GM18873 (cell line): ENCODE results near the gene ZNF408.
"Not testable (repeated sequence)": the region's sequence is repeated elsewhere in the genome, so short reads cannot be mapped to it uniquely, and the experiment has no call there.

ENCODE experiments used
- ATAC-seq: cut with Tn5 transposase; IDR thresholded peaks from one replicate; pipeline ENCODE4 v1.9.1; 2021; ENCODE audit warnings: mild to moderate bottlenecking, moderate library complexity, moderate number of reproducible peaks; ENCODE audit not compliant: unreplicated experiment, low FRiP score

The ZNF408 gene

DNA sequence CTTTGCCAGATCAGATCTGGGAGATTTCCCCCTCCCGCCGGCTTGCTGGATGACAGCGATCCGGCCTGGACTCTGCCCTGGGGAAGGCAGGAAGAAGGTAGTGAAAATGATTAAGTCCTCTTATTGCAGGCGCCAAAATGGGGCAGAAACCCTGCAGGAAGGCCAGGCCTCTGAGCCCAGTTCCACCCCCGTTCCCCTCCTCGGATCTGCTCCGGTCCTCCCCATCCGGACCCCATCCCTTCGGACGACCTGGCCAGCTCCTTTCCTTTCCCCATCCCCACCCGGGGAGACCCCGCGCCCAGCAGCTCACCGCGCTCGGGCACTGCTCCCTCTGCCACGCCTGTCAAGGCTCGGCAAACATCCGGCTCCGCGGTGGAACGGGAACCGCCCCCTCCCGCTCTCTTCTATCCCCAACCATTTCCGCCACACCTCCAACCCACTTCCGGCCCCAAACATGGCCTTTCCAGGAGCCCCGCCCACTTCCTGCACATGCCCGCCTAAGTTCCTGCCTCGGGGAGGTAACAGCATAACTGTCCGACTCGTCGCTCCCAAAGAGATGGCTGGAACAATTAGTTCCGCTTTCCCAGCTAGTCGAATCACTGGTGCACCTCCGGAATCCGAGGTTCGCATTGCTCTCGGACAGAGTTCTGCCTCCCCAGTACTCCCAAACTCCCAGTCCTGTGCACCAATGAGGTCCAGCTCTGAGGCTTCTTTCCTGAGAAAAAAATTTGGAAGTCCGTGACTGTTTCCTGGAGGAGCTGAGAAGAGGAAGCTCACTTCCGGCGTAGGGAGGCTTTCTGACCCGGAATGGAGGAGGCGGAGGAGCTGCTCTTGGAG, at the start of gene ZNF408, which contains the start of gene ARHGAP1:
Gene ZNF408 (plus strand): TSS at position 791 of the 837 bp plus-strand sequence. CDS start 17 bp downstream, at position 808.
Gene ARHGAP1 (minus strand): TSS at position 379 of the 837 bp plus-strand sequence. CDS start 4,512 bp downstream, outside the sequence.
- peak; percentile 78 for ATAC-seq

DNA sequence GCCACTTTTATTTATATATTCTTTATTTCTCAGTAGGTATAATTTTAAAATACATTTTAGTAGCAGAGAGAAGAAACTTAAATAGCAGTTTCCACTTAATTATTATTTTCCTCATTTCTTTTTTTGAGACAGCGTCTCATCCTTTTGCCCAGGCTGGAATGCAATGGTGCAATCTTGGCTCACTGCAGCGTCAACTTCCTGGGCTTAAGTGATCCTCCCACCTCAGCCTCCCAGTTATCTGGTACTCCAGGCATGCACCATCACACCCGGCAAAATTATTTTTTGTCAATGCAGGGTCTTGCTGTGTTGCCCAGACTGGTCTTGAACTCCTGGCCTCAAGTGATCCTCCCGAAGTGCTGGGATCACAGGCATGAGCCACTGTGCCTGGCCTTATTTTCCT, 45.2 kb upstream of the ZNF408 start:
- ATAC-seq: no peak

- ATAC-seq: no peak
These were observed 43.6 kb upstream of the ZNF408 start for GRCh38 chr11:46657186-46657585.

DNA sequence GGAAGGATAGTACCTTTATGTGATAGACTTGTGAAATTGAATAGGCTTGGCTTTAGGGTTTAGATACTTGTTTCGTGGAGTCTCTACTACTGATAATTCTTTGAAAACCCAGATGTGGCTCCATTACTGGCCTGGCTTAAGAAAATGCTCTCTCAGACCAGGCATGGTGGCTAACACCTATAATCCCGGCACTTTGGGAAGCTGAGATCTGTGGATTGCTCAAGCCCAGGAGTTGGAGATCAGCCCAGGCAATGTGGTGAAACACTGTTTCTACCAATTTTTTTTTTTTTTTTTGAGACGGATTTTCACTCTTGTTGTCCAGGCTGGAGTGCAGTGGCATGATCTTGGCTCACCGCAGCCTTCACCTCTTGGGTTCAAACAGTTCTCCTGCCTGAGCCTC, 42.6 kb upstream of the ZNF408 start:
- no peak for ATAC-seq

DNA sequence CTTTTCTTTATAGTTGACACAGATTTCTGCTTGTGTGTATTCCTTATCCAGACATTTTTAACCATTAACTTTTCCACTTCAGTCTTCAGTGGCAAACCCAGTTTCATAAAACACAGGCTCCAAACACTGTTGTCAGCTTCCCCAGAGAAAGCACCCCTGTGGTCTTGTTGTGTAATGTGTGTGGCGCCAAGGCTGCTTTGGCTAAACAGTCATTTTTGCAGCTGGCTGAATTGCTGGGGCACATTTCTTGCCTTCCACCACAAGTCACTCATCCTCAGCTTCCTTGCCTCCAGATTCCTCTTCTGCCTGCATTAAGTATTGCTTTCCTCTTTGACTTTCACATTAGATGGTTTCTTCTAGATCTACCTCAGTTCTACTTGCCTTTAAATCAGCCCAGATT, 40.9 kb upstream of the ZNF408 start:
- ATAC-seq: no peak

GRCh38 chr11:46661836-46662235, 39.0 kb upstream of the ZNF408 start:
- no peak for ATAC-seq

DNA sequence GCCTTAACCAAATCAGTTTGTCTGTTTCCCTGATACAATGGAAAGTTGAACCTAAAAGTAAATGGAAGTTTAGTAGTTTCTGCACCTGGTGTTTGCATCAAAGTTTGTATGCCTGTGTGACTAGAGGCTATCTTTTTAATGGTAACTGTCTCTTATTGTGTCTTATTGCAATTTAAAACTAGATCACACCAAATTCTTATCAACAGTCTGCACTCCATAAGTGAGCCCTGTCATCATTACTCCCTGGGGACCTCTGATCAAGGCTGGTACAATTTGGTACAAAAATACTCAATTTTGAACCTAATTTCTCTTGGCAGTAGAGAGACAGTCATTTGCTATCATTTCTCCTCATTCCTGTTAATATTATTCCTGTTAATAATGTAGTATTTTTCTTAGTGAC, 38.5 kb upstream of the ZNF408 start:
- ATAC-seq: no peak

- ATAC-seq: no peak
These were observed 37.4 kb upstream of the ZNF408 start for GRCh38 chr11:46663277-46663940.

GRCh38 chr11:46664612-46665011, 36.2 kb upstream of the ZNF408 start:
- ATAC-seq: no peak

- ATAC-seq: no peak
These were observed 35.5 kb upstream of the ZNF408 start for GRCh38 chr11:46665356-46665755.

- ATAC-seq: no peak
These were observed 34.3 kb upstream of the ZNF408 start for GRCh38 chr11:46666516-46666915.

- no peak for ATAC-seq
These were observed 33.8 kb upstream of the ZNF408 start for GRCh38 chr11:46667043-46667481.

GRCh38 chr11:46668480-46669085, 32.2 kb upstream of the ZNF408 start:
- no peak for ATAC-seq

GRCh38 chr11:46669711-46670139, 31.1 kb upstream of the ZNF408 start:
- ATAC-seq: no peak

DNA sequence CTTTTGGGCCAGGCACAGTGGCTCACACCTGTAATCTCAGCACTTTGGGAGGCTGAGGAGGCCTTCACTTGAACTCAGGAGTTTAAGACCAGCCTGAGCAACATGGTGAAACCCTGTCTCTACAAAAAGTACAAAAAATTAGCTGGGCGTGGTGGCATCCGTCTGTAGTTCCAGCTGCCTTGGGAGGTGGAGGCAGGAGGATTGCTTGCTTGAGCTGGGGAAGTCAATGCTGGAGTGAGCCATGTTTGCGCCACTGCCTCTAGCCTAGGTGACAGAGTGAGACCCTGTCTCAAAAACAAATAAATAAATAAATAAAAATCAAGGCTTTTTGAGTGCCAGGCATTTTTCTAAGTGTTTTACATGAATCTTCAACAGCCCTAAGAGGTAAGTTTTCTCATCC, 30.3 kb upstream of the ZNF408 start:
- not testable (repeated sequence) for ATAC-seq

- ATAC-seq: no peak
These were observed 28.9 kb upstream of the ZNF408 start for GRCh38 chr11:46671958-46672315.

DNA sequence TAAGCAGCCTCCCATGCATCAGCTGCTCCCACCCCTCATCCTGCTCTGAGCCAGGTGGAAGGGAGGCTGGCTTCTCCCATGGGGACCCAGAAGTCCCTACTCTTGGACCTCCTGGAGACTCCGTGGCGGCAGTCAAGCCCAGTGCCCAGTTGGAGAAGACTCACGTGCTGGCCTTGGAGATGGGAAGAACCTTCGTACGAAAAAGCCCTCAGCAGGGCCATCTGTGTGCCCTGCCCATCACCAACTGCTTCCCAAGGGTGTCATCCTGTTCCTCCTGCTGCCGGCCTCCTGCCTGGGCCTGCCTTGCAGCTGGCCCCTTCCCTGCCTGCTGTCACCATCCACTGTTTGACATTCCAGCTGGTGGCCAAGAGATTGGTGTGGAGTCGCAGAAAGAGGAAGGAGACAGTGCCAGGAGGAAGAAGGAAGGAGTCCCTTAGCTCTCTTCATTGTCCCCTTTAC, 28.4 kb upstream of the ZNF408 start:
- ATAC-seq: no peak

- no peak for ATAC-seq
These were observed 26.9 kb upstream of the ZNF408 start for GRCh38 chr11:46673713-46674462.

DNA sequence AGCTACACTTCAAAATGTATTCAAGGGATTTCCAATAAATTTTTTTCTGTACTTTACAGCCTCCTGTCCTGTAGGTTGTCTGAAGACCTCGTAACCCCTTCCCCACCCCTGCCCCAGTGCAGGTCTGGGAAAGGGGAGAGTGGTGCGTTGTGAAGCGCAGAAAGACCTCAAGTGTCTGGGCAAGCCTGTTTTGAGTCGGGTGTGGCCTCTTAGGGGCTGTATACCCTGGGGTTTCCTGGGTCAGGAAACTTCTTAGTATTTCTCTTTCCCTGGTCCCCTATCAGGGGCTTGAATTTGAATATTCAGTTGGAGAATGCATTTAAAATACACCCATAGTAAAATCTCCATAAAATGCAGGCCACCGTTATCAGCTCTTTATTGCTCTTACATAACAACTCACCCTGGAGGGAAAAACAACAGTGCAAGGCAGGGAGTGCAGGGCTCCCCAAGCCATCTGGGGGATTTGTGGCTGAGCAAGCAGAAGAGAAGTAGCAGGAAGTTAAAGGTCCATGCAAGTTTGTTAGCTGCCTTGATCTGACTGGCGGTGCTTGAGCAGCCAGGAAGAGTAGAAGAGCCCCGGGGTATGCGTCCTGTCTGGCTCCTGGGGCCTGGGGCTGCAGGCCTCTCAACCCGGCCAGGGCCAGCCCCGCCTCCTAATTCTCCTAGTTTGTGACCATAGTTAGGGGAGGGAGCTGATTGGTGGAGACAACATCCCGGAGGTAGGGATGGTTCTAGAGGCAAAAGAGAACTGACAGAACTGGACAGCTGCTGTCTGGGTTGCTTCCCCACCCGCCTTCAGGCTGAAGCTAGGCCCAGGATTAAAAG, 26.2 kb upstream of the ZNF408 start:
- no peak for ATAC-seq
